ENCODE measurements around the gene LAYN. TPM values are rescaled to one million over a fixed set of nuclear protein-coding genes. Genes with fewer than 3 reads are reported as not detected.

The LAYN gene
- total and polyA plus RNA-seq, 2 of the 4 experiments (the other 2 are of a cell fraction), result 92.5 to 118 TPM

DNA sequence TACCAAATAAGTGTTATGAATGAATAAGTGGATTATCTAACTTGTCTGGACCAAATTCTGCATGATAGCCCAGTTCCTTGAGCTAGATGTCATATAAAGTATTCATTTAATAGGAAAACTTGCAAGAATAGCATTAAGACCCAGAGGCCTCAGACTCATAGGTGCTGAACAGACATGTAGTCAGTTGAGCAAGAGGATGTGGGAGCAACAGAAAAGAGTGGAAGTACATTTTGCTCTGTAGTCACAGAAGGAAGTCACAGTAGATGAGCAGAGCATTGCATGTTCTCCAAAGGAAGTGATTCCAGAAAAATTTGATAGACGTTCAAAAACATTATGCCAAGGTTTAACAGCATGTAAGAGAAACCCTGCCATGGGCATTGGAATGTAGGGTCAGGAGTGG, 16.5 kb upstream of the LAYN start:
- peaks cover 5% of the 10 kb centered on the region; the same call in 1 of the 2 replicates for H3K4me1 ChIP-seq (ENCODE audit: control insufficient read depth, insufficient read depth, low read length)
- no peak overlapping the region for H3K18ac ChIP-seq (ENCODE audit: low read depth, low read length)
- H3K4ac ChIP-seq (ENCODE audit: low read depth, low read length), result no peak overlapping the region
- H4K5ac ChIP-seq (ENCODE audit: low read depth, low read length), result no peak overlapping the region
- no peak overlapping the region for H3K14ac ChIP-seq (replicated peaks; ENCODE audit: low read depth, low read length)
- no peak overlapping the region for H2AFZ ChIP-seq (replicated peaks; ENCODE audit: low read length, poor library complexity)
- H4K8ac ChIP-seq (ENCODE audit: low read depth in 2 of 2, low read length in 2 of 2), result no peak overlapping the region
- no CpG with 5 or more reads among the region's 1 CpG for WGBS, 2 experiments (ENCODE audit: extremely low coverage in 2 of 2, insufficient read length in 1 of 2)
- POLR2A ChIA-PET (ENCODE audit: unreplicated experiment), result interaction anchor here (0.6 kb wide), 1 partner anchor 9 kb away, joined by 3 read pairs; no protein-coding TSS in a partner anchor
- H3K9ac ChIP-seq (ENCODE audit: low read depth, low read length), result no peak overlapping the region
- H3K9me3 ChIP-seq (ENCODE audit: control insufficient read depth, insufficient read depth, low read length), result no peaks in the 10 kb centered on the region
- H3K4me2 ChIP-seq (ENCODE audit: low read depth, low read length), result no peak overlapping the region
- CTCF ChIA-PET, result no interaction called here
- H4K91ac ChIP-seq (ENCODE audit: insufficient read depth, low read depth, low read length), result no peak overlapping the region
- DNase-seq, result peak; percentile 8
- no peak overlapping the region for H3K27ac ChIP-seq (ENCODE audit: insufficient read depth, low read length)
- no peak overlapping the region for H2AK5ac ChIP-seq (ENCODE audit: low read depth, low read length)
- H3K9me1 ChIP-seq (ENCODE audit: insufficient read depth, low read length), result 0 out of 2 replicates have a peak, but pooled peaks cover 6% of the 10 kb centered on the region
- H2BK120ac ChIP-seq (ENCODE audit: low read depth, low read length), result no peak overlapping the region
- dilution Hi-C loops (cut with HindIII; ENCODE audit: low sequenced_read_pairs, unreplicated experiment), result no loop called here
- H3K4me3 ChIP-seq (ENCODE audit: insufficient read depth, low read depth, low read length), result no peak overlapping the region
- H4K20me1 ChIP-seq (ENCODE audit: insufficient read depth, low read length), result no peaks in the 10 kb centered on the region
- H3K27me3 ChIP-seq (ENCODE audit: control insufficient read depth, insufficient read depth, low read length), result no peaks in the 10 kb centered on the region
- BruUV-seq (replicated peaks), result no TSS peak
- no peak overlapping the region for H2BK5ac ChIP-seq (ENCODE audit: low read depth, low read length, poor library complexity, severe bottlenecking)
- no peak for TF ChIP-seq RCOR1 (IDR thresholded peaks at IDR 0.05; ENCODE audit: insufficient replicate concordance, low read length)
- TF ChIP-seq, protein P1, sequence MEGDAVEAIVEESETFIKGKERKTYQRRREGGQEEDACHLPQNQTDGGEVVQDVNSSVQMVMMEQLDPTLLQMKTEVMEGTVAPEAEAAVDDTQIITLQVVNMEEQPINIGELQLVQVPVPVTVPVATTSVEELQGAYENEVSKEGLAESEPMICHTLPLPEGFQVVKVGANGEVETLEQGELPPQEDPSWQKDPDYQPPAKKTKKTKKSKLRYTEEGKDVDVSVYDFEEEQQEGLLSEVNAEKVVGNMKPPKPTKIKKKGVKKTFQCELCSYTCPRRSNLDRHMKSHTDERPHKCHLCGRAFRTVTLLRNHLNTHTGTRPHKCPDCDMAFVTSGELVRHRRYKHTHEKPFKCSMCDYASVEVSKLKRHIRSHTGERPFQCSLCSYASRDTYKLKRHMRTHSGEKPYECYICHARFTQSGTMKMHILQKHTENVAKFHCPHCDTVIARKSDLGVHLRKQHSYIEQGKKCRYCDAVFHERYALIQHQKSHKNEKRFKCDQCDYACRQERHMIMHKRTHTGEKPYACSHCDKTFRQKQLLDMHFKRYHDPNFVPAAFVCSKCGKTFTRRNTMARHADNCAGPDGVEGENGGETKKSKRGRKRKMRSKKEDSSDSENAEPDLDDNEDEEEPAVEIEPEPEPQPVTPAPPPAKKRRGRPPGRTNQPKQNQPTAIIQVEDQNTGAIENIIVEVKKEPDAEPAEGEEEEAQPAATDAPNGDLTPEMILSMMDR (conservative IDR thresholded peaks at IDR 0.05; ENCODE audit: low read depth, low read length), result no peak
- no peak for TF ChIP-seq CHD1 (IDR thresholded peaks at IDR 0.05; ENCODE audit: low read depth, low read length)
- no peak for TF ChIP-seq MAFK (IDR thresholded peaks at IDR 0.05; ENCODE audit: low read depth, low read length)
- TF ChIP-seq RAD21 (IDR thresholded peaks at IDR 0.05; ENCODE audit: low read length), result no peak
- TF ChIP-seq SMC3 (IDR thresholded peaks at IDR 0.05; ENCODE audit: low read depth, low read length), result no peak
- TF ChIP-seq NFE2L2 (IDR thresholded peaks at IDR 0.05; ENCODE audit: low read depth, low read length), result no peak
- H3K36me3 ChIP-seq (ENCODE audit: control insufficient read depth, insufficient read depth, low read length), result no peaks in the 10 kb centered on the region
- H2BK20ac ChIP-seq (ENCODE audit: low read depth, low read length), result no peak overlapping the region
- no peak overlapping the region for H2AK9ac ChIP-seq (replicated peaks; ENCODE audit: low read depth, low read length, poor library complexity)
- no peaks in the 10 kb centered on the region for H3K79me1 ChIP-seq (ENCODE audit: low read depth in 1 of 2, low read length in 2 of 2)
- H2BK15ac ChIP-seq (ENCODE audit: low read depth, low read length), result no peak overlapping the region
- in situ Hi-C loops (cut with MboI; ENCODE audit: low sequenced_read_pairs), result no loop called here
- H3K56ac ChIP-seq (ENCODE audit: extremely low read depth, insufficient read depth, low read length), result no peak overlapping the region
- intact Hi-C loops (cut with micrococcal nuclease), result no loop called here
- no peak overlapping the region for H3K23ac ChIP-seq (ENCODE audit: low read depth, low read length)
- ATAC-seq (ENCODE audit: low read depth), result no peak

All from IMR-90 (cell line).